HT-29 (cell line): ENCODE measurements around the gene KDM1B. TPM values are rescaled to one million over a fixed set of nuclear protein-coding genes. Genes with fewer than 3 reads are reported as not detected.

ENCODE experiments used
- DNase-seq: peaks from one replicate; pipeline ENCODE4 v3.0.0-alpha.2; 2015; ENCODE audit warnings: low spot score
- small RNA-seq: library from RNA; depleted of rRNA; stranded (forward); fragments of <200 nt; gene quantifications from one replicate; pipeline ENCODE3, GENCODE V24; 2014
- total RNA-seq: library from RNA; depleted of rRNA; stranded (reverse); fragments of >200 nt; shearing (Covaris generic); gene quantifications from 2 replicates; pipeline ENCODE4 v1.2.3, GENCODE V29; 2014; rRNA removed

KDM1B gene
- total RNA-seq, 1 experiment from 2014 or later, result 12.0 TPM

GRCh38 chr6:18261877-18262276, 106.7 kb downstream of the KDM1B start:
- DNase-seq, result no peak

GRCh38 chr6:18262702-18263417, 107.6 kb downstream of the KDM1B start:
- peak; percentile 49 for DNase-seq

DNA sequence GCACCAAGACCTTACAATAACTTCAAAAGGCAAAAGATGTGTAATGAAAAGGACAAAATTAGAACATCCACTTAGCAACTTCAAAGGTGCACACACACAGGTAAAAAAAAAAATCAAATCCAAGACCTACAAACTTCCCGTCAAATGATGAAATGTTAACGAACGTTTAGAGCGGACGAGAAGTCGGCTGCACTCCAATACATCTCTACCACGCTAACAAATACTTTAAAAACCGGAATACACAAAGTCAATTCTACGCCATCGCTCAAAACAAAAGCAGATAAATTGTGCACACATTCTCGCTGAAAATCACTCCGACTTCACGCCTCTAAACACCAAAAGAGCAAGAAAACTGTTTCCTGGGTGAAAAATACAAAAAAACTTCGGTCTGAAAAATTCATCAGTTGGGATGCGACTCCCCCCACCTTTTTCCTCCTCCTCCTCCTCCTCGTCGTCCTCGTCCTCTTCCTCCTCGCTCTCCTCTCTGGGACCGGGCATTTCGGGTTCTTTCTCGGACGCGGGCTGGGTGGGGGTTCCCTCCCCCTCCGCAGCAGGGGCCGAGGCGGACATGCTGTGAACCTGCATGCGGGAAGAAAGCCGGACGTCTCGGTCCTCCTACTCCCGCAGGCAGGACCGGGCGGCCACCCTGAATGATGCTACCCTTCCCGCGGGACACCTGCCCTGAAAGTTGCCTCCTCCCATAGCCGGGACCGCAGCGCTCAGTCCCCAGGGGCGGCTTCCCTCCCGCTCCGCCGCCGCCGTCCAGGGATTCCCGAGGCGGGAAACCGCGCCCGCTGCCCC, 108.4 kb downstream of the KDM1B start:
- DNase-seq, result peak; percentile 39

GRCh38 chr6:18264219-18264922, 109.1 kb downstream of the KDM1B start, which contains the start of gene DEK:
Gene DEK (minus strand): TSS chr6:18264530. CDS start chr6:18263987, 543 bp downstream.
- DNase-seq, result peak; percentile 80

GRCh38 chr6:18264923-18265377, 109.7 kb downstream of the KDM1B start:
- no peak for DNase-seq

- DNase-seq, result no peak
Measured at GRCh38 chr6:18265787-18266522, 110.7 kb downstream of the KDM1B start.

GRCh38 chr6:18266523-18266912, 111.3 kb downstream of the KDM1B start:
- no peak for DNase-seq

DNA sequence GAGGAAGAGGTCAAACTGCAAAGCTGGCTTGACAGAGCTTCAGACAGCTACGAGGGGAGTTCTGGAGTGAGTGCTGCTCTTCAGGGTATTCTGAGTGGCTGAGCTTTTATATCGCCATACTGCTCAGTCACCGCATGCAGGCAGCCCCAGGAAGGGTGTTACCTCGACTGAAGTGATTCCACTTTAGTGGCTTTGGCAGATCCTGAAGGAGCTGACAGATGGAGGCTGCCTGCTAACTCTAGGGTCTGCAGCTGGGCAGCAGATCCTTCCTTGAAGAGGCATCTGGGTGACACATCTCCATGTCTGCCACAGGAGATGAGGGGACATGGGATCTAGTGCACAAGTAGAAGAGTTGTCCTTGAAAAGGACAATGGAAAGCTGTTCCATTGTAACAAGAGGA, 112.8 kb downstream of the KDM1B start:
- no peak for DNase-seq

- DNase-seq, result peak; percentile 48
Measured at GRCh38 chr6:18269253-18269652, 114.0 kb downstream of the KDM1B start.

- no peak for DNase-seq
Measured at GRCh38 chr6:18269717-18270116, 114.5 kb downstream of the KDM1B start.

DNA sequence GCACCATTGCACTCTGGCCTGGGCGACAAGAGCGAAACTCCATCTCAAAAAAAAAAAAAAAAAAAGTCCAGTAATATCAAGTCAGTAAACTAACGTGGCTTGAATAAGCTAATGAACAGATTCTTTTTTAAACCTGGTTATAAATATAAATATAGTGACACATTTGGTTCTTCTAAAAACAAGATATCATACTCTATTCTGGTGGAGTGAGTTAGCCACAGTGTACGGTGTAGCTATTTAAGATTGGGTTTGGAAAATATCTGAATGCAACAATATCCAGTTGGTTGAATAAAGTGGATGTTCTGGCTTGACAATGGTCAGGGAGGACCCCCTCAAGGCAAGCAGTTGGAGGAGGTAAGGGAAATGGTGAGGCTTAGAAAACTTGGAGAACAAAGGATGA, 115.0 kb downstream of the KDM1B start:
- DNase-seq, result no peak

Small RNAs within 50 kb of the gene (small RNA-seq; reads per million reads assigned to genes)
- gene RF00019, result not detected

Other genes starting within 250 kb of the KDM1B start
- gene KIF13A, start 167.8 kb upstream of the KDM1B start, total RNA-seq, result 20.4 and 24.4 TPM in 2 replicates
- gene NHLRC1, start 32.7 kb upstream of the KDM1B start, total RNA-seq, result 1.6 and 4.0 TPM in 2 replicates
- gene TPMT, start 345 bp upstream of the KDM1B start, total RNA-seq, result 7.1 and 7.4 TPM in 2 replicates
- 139 and 141 TPM in 2 replicates for gene DEK, start 109.1 kb downstream of the KDM1B start, total RNA-seq
- 3.9 and 4.5 TPM in 2 replicates for gene RNF144B, start 231.9 kb downstream of the KDM1B start, total RNA-seq